ENCODE data around the gene PRORP.
"Not testable (repeated sequence)": the region's sequence is repeated elsewhere in the genome, so short reads cannot be mapped to it uniquely, and the experiment has no call there.

The PRORP gene

GRCh38 chr14:35140718-35141581, 18.6 kb downstream of the PRORP start:
- no peak for DNase-seq

GRCh38 chr14:35144029-35144428, 21.7 kb downstream of the PRORP start:
- no peak for DNase-seq

- no peak for DNase-seq
Observed at GRCh38 chr14:35146711-35147149, 24.4 kb downstream of the PRORP start.

GRCh38 chr14:35147186-35147585, 24.8 kb downstream of the PRORP start:
- DNase-seq = no peak

GRCh38 chr14:35147711-35148110, 25.4 kb downstream of the PRORP start:
- DNase-seq = no peak

- DNase-seq = no peak
Observed at GRCh38 chr14:35149239-35149638, 26.9 kb downstream of the PRORP start.

- not testable (repeated sequence) for DNase-seq
Observed at GRCh38 chr14:35152531-35152930, 30.2 kb downstream of the PRORP start.

GRCh38 chr14:35154016-35154415, 31.7 kb downstream of the PRORP start:
- no peak for DNase-seq

GRCh38 chr14:35155962-35156361, 33.6 kb downstream of the PRORP start:
- no peak for DNase-seq

GRCh38 chr14:35158491-35158890, 36.1 kb downstream of the PRORP start:
- DNase-seq = no peak

- DNase-seq = no peak
Observed at GRCh38 chr14:35158951-35159653, 36.8 kb downstream of the PRORP start.

GRCh38 chr14:35159742-35160409, 37.5 kb downstream of the PRORP start:
- DNase-seq = no peak

- no peak for DNase-seq
Observed at GRCh38 chr14:35161231-35161630, 38.9 kb downstream of the PRORP start.

- no peak for DNase-seq
Observed at GRCh38 chr14:35163384-35163783, 41.0 kb downstream of the PRORP start.

- DNase-seq = no peak
Observed at GRCh38 chr14:35164849-35165248, 42.5 kb downstream of the PRORP start.

- no peak for DNase-seq
Observed at GRCh38 chr14:35167496-35167895, 45.1 kb downstream of the PRORP start.
